T-helper 2 cell treated with Interferon-gamma antibody and Interleukin-4, amounts not matched to agents 5 μg/mL and 100 μg/mL, for 36 hours (primary cell): ENCODE results near the gene GGA2.
"Not testable (repeated sequence)": the region's sequence is repeated elsewhere in the genome, so short reads cannot be mapped to it uniquely, and the experiment has no call there.

Experiments used
- DNase-seq: peaks from one replicate; pipeline ENCODE4 v3.0.0; 2021; ENCODE audit warnings: low spot score
- H3K27ac Mint-ChIP-seq: one replicate; pipeline ENCODE4 v1.8.0; 2021; ENCODE audit warnings: mild to moderate bottlenecking, mixed read lengths
- H3K27me3 Mint-ChIP-seq: one replicate; pipeline ENCODE4 v1.8.0; 2021; ENCODE audit warnings: low read depth, mixed read lengths
- H3K36me3 Mint-ChIP-seq: one replicate; pipeline ENCODE4 v1.8.0; 2021; ENCODE audit warnings: low read depth, mixed read lengths
- H3K4me1 Mint-ChIP-seq: one replicate; pipeline ENCODE4 v1.8.0; 2021; ENCODE audit warnings: low read depth, mixed read lengths
- H3K4me3 Mint-ChIP-seq: one replicate; pipeline ENCODE4 v1.8.0; 2022; ENCODE audit warnings: mild to moderate bottlenecking, moderate library complexity, mixed read lengths
- H3K9me3 Mint-ChIP-seq: one replicate; pipeline ENCODE4 v1.8.0; 2021; ENCODE audit warnings: mixed read lengths

GGA2 gene

GRCh38 chr16:23516366-23517137 is 6.3 kb upstream of the GGA2 start:
- Mint-ChIP-seq H3K4me3 (peak overlapping the region; percentile 15), H3K27me3 (no peaks in the 10 kb centered on the region), H3K27ac (peak overlapping the region; percentile 21), H3K36me3 (peaks cover 15% of the 10 kb centered on the region), H3K4me1 (peaks cover 40% of the 10 kb centered on the region), H3K9me3 (no peaks in the 10 kb centered on the region)
- DNase-seq, result no peak

- Mint-ChIP-seq H3K36me3 (peaks cover 14% of the 10 kb centered on the region), H3K4me1 (peaks cover 43% of the 10 kb centered on the region), H3K9me3 (no peaks in the 10 kb centered on the region), H3K27me3 (no peaks in the 10 kb centered on the region), H3K4me3 (peak overlapping the region; percentile 65), H3K27ac (peak overlapping the region; percentile 74)
- no peak for DNase-seq
Measured at GRCh38 chr16:23515881-23516280, 5.6 kb upstream of the GGA2 start.

- no peaks in the 10 kb centered on the region for H3K9me3 Mint-ChIP-seq
- peak overlapping the region; percentile 77 for H3K27ac Mint-ChIP-seq
- H3K4me1 Mint-ChIP-seq, result peaks cover 49% of the 10 kb centered on the region
- peak; percentile 59 for DNase-seq
- no peaks in the 10 kb centered on the region for H3K27me3 Mint-ChIP-seq
- peaks cover 15% of the 10 kb centered on the region for H3K36me3 Mint-ChIP-seq
- H3K4me3 Mint-ChIP-seq, result peak overlapping the region; percentile 51
Measured at GRCh38 chr16:23514381-23515152, 4.3 kb upstream of the GGA2 start.

GRCh38 chr16:23512168-23512695 is 1.9 kb upstream of the GGA2 start:
- Mint-ChIP-seq H3K27me3 (no peaks in the 10 kb centered on the region), H3K36me3 (peaks cover 24% of the 10 kb centered on the region), H3K4me1 (peaks cover 55% of the 10 kb centered on the region), H3K4me3 (no peak overlapping the region), H3K27ac (no peak overlapping the region), H3K9me3 (peaks cover 5% of the 10 kb centered on the region)
- DNase-seq, result no peak

GRCh38 chr16:23511731-23512130 is 1.4 kb upstream of the GGA2 start:
- Mint-ChIP-seq H3K27me3 (no peaks in the 10 kb centered on the region), H3K9me3 (peaks cover 5% of the 10 kb centered on the region), H3K4me3 (peak overlapping the region; percentile 59), H3K4me1 (peaks cover 58% of the 10 kb centered on the region), H3K36me3 (peaks cover 28% of the 10 kb centered on the region), H3K27ac (no peak overlapping the region)
- no peak for DNase-seq

GRCh38 chr16:23510915-23511270 is 599 bp upstream of the GGA2 start:
- Mint-ChIP-seq H3K4me3 (peak overlapping the region; percentile 85), H3K4me1 (peaks cover 59% of the 10 kb centered on the region), H3K27ac (peak overlapping the region; percentile 70), H3K36me3 (peaks cover 34% of the 10 kb centered on the region)
- H3K9me3 Mint-ChIP-seq, DNase-seq, H3K27me3 Mint-ChIP-seq: not testable (repeated sequence)

GRCh38 chr16:23509782-23510163 is 521 bp downstream of the GGA2 start:
- Mint-ChIP-seq H3K36me3 (peaks cover 37% of the 10 kb centered on the region), H3K27ac (peak overlapping the region; percentile 95), H3K9me3 (peaks cover 5% of the 10 kb centered on the region), H3K27me3 (no peaks in the 10 kb centered on the region), H3K4me1 (peaks cover 60% of the 10 kb centered on the region), H3K4me3 (peak overlapping the region; percentile 87)
- DNase-seq, result no peak

GRCh38 chr16:23509441-23509754 is 896 bp downstream of the GGA2 start:
- H3K4me3 Mint-ChIP-seq, result peak overlapping the region; percentile 87
- peaks cover 59% of the 10 kb centered on the region for H3K4me1 Mint-ChIP-seq
- peaks cover 34% of the 10 kb centered on the region for H3K36me3 Mint-ChIP-seq
- peak overlapping the region; percentile 95 for H3K27ac Mint-ChIP-seq
- peaks cover 5% of the 10 kb centered on the region for H3K9me3 Mint-ChIP-seq
- no peak for DNase-seq
- no peaks in the 10 kb centered on the region for H3K27me3 Mint-ChIP-seq

- no peak for DNase-seq
- peaks cover 58% of the 10 kb centered on the region for H3K4me1 Mint-ChIP-seq
- H3K4me3 Mint-ChIP-seq, result peak overlapping the region; percentile 87
- no peaks in the 10 kb centered on the region for H3K27me3 Mint-ChIP-seq
- peaks cover 32% of the 10 kb centered on the region for H3K36me3 Mint-ChIP-seq
- H3K9me3 Mint-ChIP-seq, result peaks cover 5% of the 10 kb centered on the region
- peak overlapping the region; percentile 33 for H3K27ac Mint-ChIP-seq
Measured at GRCh38 chr16:23508589-23509440, 1.5 kb downstream of the GGA2 start.

- Mint-ChIP-seq H3K27ac (no peak overlapping the region), H3K4me3 (peak overlapping the region; percentile 9), H3K9me3 (peaks cover 5% of the 10 kb centered on the region), H3K36me3 (peaks cover 36% of the 10 kb centered on the region), H3K4me1 (peaks cover 66% of the 10 kb centered on the region), H3K27me3 (no peaks in the 10 kb centered on the region)
- no peak for DNase-seq
Measured at GRCh38 chr16:23506606-23506994, 3.7 kb downstream of the GGA2 start.

GRCh38 chr16:23505671-23506605 is 4.4 kb downstream of the GGA2 start:
- Mint-ChIP-seq H3K9me3 (peaks cover 5% of the 10 kb centered on the region), H3K36me3 (peaks cover 37% of the 10 kb centered on the region), H3K4me1 (peaks cover 68% of the 10 kb centered on the region), H3K27me3 (no peaks in the 10 kb centered on the region), H3K4me3 (peak overlapping the region; percentile 38), H3K27ac (peak overlapping the region; percentile 1)
- DNase-seq, result no peak

- no peaks in the 10 kb centered on the region for H3K27me3 Mint-ChIP-seq
- peak overlapping the region; percentile 74 for H3K27ac Mint-ChIP-seq
- H3K4me1 Mint-ChIP-seq, result peaks cover 72% of the 10 kb centered on the region
- H3K36me3 Mint-ChIP-seq, result peaks cover 34% of the 10 kb centered on the region
- DNase-seq, result no peak
- peaks cover 5% of the 10 kb centered on the region for H3K9me3 Mint-ChIP-seq
- H3K4me3 Mint-ChIP-seq, result peak overlapping the region; percentile 57
Measured at GRCh38 chr16:23505180-23505665, 5.1 kb downstream of the GGA2 start.
